ENCODE data around the gene EMC9. TPM values are rescaled to one million over a fixed set of nuclear protein-coding genes. Genes with fewer than 3 reads are reported as not detected.

EMC9 gene
- polyA plus RNA-seq, 1 donor (not counting 4 experiments of a cell fraction or from before 2014, with no cell fraction given) = 11.0 TPM

DNA sequence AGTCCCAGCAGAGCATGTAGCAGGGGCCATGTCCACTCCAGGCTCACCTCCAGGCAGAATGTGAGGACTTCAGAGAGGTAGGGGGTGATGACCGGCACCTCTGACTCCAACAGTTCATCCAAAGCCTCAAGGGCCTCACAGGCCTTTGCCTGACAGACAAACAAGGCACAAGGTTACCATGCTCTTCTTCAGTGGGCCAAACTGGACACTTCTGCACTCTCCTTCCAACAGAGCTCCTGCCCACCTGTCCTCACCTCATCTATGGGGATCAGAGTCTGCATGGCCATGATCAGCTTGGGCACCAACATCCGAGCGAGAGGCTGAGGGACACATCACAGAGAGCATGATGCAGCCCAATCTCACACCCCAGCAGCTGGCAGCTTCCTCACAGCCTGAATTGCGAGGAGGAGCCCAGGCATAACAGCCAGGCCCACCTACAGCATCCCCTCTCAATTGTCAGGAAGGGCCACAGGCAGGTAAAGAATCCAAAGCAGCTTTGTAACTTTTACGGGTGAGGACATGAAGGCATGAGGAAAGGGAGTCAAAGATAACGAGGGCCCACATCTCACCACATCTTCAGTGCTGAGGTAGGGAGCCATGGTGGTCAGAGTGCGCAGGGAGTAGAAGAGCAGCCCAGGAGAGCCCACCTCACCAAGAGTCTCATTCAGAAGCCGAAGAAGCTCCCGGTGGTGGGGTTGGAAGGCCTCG is 45.6 kb upstream of the EMC9 start:
- Histone ChIP-seq H4K20me1 (ENCODE audit: control insufficient read depth, extremely low read depth, insufficient read depth, low read length) (peaks cover 4% of the 10 kb centered on the region), H3K79me2 (ENCODE audit: control insufficient read depth, insufficient read depth, low read length) (peaks cover 18% of the 10 kb centered on the region), H3K27me3 (ENCODE audit: control insufficient read depth, extremely low read depth, insufficient read depth, low read length) (no peaks in the 10 kb centered on the region), H3K9me3 (ENCODE audit: control insufficient read depth, low read depth, low read length) (no peaks in the 10 kb centered on the region), H3K9me1 (ENCODE audit: control insufficient read depth, extremely low read depth, insufficient read depth, low read length) (no peaks in the 10 kb centered on the region), H3K36me3 (ENCODE audit: control insufficient read depth in 2 of 2, extremely low read depth in 1 of 2, insufficient read depth in 2 of 2, low read length in 2 of 2) (peaks cover 46 to 50% of the 10 kb centered on the region in 2 experiments), H2AFZ (ENCODE audit: control insufficient read depth, low read length) (no peak overlapping the region), H3K9ac (ENCODE audit: control insufficient read depth, extremely low read depth, insufficient read depth, low read length) (no peak overlapping the region), H3K4me1 (ENCODE audit: control insufficient read depth, extremely low read depth, insufficient read depth, low read length) (peaks cover 15% of the 10 kb centered on the region), H3K4me3 (ENCODE audit: control insufficient read depth in 2 of 3, extremely low read depth in 1 of 3, insufficient read depth in 2 of 3, low read depth in 1 of 3, low read length in 3 of 3) (no peak overlapping the region), H3K4me2 (ENCODE audit: control insufficient read depth, extremely low read depth, insufficient read depth, low read depth, low read length) (no peak overlapping the region), H3K27ac (ENCODE audit: control insufficient read depth, insufficient read depth, low read length) (no peak overlapping the region)
- TF ChIP-seq EZH2 (IDR thresholded peaks at IDR 0.05; ENCODE audit: low read length) = no peak
- TF ChIP-seq, protein P1, sequence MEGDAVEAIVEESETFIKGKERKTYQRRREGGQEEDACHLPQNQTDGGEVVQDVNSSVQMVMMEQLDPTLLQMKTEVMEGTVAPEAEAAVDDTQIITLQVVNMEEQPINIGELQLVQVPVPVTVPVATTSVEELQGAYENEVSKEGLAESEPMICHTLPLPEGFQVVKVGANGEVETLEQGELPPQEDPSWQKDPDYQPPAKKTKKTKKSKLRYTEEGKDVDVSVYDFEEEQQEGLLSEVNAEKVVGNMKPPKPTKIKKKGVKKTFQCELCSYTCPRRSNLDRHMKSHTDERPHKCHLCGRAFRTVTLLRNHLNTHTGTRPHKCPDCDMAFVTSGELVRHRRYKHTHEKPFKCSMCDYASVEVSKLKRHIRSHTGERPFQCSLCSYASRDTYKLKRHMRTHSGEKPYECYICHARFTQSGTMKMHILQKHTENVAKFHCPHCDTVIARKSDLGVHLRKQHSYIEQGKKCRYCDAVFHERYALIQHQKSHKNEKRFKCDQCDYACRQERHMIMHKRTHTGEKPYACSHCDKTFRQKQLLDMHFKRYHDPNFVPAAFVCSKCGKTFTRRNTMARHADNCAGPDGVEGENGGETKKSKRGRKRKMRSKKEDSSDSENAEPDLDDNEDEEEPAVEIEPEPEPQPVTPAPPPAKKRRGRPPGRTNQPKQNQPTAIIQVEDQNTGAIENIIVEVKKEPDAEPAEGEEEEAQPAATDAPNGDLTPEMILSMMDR (optimal IDR thresholded peaks at IDR 0.05 in 1 of 3, IDR thresholded peaks at IDR 0.05 in 1 of 3, conservative IDR thresholded peaks at IDR 0.05 in 1 of 3; ENCODE audit: extremely low read depth in 1 of 3, insufficient read depth in 2 of 3, low read length in 3 of 3) = no peak
- DNase-seq (ENCODE audit: low read depth, low spot score) (no peak), FAIRE-seq (no peak)
- dilution Hi-C loops (cut with MboI; ENCODE audit: extremely low pct_ligation_motif_present, low sequenced_read_pairs) = no loop called here

DNA sequence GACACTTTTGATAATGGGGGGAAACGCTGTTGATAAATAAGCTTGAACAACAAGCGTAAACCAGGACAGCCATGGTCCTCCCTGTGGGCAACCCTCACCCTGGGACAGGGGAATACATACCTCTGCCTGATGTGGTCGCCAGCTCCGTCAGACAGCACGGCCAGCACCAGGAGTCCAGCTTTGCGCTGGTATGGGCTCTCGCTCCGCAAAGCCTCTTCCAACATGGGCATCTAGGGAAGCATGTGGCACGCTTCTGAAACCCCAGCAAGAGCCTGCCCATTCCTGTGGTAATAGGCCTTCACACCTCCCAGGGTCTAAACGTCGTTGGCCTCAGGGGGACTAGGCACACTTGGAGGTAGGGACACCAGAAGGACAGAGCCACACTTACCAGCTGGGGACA is 44.4 kb upstream of the EMC9 start:
- H3K4me1 ChIP-seq (ENCODE audit: control insufficient read depth, extremely low read depth, insufficient read depth, low read length) = peaks cover 15% of the 10 kb centered on the region
- DNase-seq (ENCODE audit: low read depth, low spot score) (no peak), FAIRE-seq (no peak)
- peaks cover 15% of the 10 kb centered on the region for H3K79me2 ChIP-seq (ENCODE audit: control insufficient read depth, insufficient read depth, low read length)
- dilution Hi-C loops (cut with MboI; ENCODE audit: extremely low pct_ligation_motif_present, low sequenced_read_pairs) = no loop called here
- H2AFZ ChIP-seq (ENCODE audit: control insufficient read depth, low read length) = no peak overlapping the region
- no peak overlapping the region for H3K9ac ChIP-seq (ENCODE audit: control insufficient read depth, extremely low read depth, insufficient read depth, low read length)
- H3K36me3 ChIP-seq (ENCODE audit: control insufficient read depth in 2 of 2, extremely low read depth in 1 of 2, insufficient read depth in 2 of 2, low read length in 2 of 2) = peaks cover 45 to 49% of the 10 kb centered on the region in 2 experiments
- H3K4me3 ChIP-seq (ENCODE audit: control insufficient read depth in 2 of 3, extremely low read depth in 1 of 3, insufficient read depth in 2 of 3, low read depth in 1 of 3, low read length in 3 of 3) = no peak overlapping the region
- no peaks in the 10 kb centered on the region for H3K9me3 ChIP-seq (ENCODE audit: control insufficient read depth, low read depth, low read length)
- H4K20me1 ChIP-seq (ENCODE audit: control insufficient read depth, extremely low read depth, insufficient read depth, low read length) = peaks cover 4% of the 10 kb centered on the region
- TF ChIP-seq, protein P1 (optimal IDR thresholded peaks at IDR 0.05 in 1 of 3, IDR thresholded peaks at IDR 0.05 in 1 of 3, conservative IDR thresholded peaks at IDR 0.05 in 1 of 3; ENCODE audit: extremely low read depth in 1 of 3, insufficient read depth in 2 of 3, low read length in 3 of 3) = no peak
- no peak for TF ChIP-seq EZH2 (IDR thresholded peaks at IDR 0.05; ENCODE audit: low read length)
- H3K9me1 ChIP-seq (ENCODE audit: control insufficient read depth, extremely low read depth, insufficient read depth, low read length) = no peaks in the 10 kb centered on the region
- H3K27me3 ChIP-seq (ENCODE audit: control insufficient read depth, extremely low read depth, insufficient read depth, low read length) = no peaks in the 10 kb centered on the region
- no peak overlapping the region for H3K4me2 ChIP-seq (ENCODE audit: control insufficient read depth, extremely low read depth, insufficient read depth, low read depth, low read length)
- H3K27ac ChIP-seq (ENCODE audit: control insufficient read depth, insufficient read depth, low read length) = no peak overlapping the region
